Fibroblast of the aortic adventitia (primary cell): ENCODE data around the gene ALK. TPM values are rescaled to one million over a fixed set of nuclear protein-coding genes. Genes with fewer than 3 reads are reported as not detected.

Source experiments
- DNase-seq: peaks from one replicate; pipeline ENCODE4 v3.0.0-alpha.2; 2010; ENCODE audit warnings: low read depth
- H3K4me3 ChIP-seq: 2 replicates; pipeline ENCODE4 v1.5.1; 2011; ENCODE audit warnings: low read depth, mild to moderate bottlenecking, control low read depth, low read length, moderate library complexity
- CTCF ChIP-seq: IDR thresholded peaks from 2 replicates; pipeline ENCODE4 v1.5.1; 2011; ENCODE audit warnings: mild to moderate bottlenecking, low read length, control low read depth, inconsistent platforms; ENCODE audit not compliant: insufficient read depth
- total RNA-seq: library from RNA; depleted of rRNA; stranded (reverse); fragments of >200 nt; gene quantifications from 2 replicates; pipeline ENCODE4 v1.2.3, GENCODE V29; 2012; ENCODE audit warnings: low replicate concordance

ALK gene
- total RNA-seq, 1 donor, result 0.27 TPM

- H3K4me3 ChIP-seq, result no peak overlapping the region
- no peak for DNase-seq
- TF ChIP-seq CTCF, result no peak
Observed at GRCh38 chr2:29397713-29398112, 523.7 kb downstream of the ALK start.

GRCh38 chr2:29397039-29397438 is 524.3 kb downstream of the ALK start:
- DNase-seq, result peak; percentile 10
- TF ChIP-seq CTCF, result no peak
- no peak overlapping the region for H3K4me3 ChIP-seq

GRCh38 chr2:29394981-29395350 is 526.4 kb downstream of the ALK start:
- no peak for TF ChIP-seq CTCF
- H3K4me3 ChIP-seq, result no peak overlapping the region
- DNase-seq, result no peak

- TF ChIP-seq CTCF, result no peak
Observed at GRCh38 chr2:29394311-29394980, 526.9 kb downstream of the ALK start.

GRCh38 chr2:29393676-29394075 is 527.7 kb downstream of the ALK start:
- TF ChIP-seq CTCF, result no peak
- DNase-seq, result no peak
- H3K4me3 ChIP-seq, result no peak overlapping the region

More at GRCh38 chr2:29394311-29394980, 526.9 kb downstream of the ALK start:
- no peak for DNase-seq
- H3K4me3 ChIP-seq, result no peak overlapping the region

- H3K4me3 ChIP-seq, result no peak overlapping the region
- TF ChIP-seq CTCF, result no peak
- no peak for DNase-seq
Observed at GRCh38 chr2:29392774-29393173, 528.6 kb downstream of the ALK start.

GRCh38 chr2:29390136-29390535 is 531.2 kb downstream of the ALK start:
- no peak overlapping the region for H3K4me3 ChIP-seq
- TF ChIP-seq CTCF, result no peak
- DNase-seq, result no peak
